22Rv1 (cell line): ENCODE results near the gene MAP4K4.

Experiments
- CTCF ChIP-seq: fragments of 450-650 bp; IDR thresholded peaks from 2 replicates; pipeline ENCODE4 v1.5.1; 2017; ENCODE audit warnings: mild to moderate bottlenecking
- ZFX ChIP-seq: fragments of 450-650 bp; IDR thresholded peaks from 2 replicates; pipeline ENCODE4 v1.6.1; 2017; ENCODE audit warnings: antibody characterized with exemption, borderline replicate concordance

- TF ChIP-seq CTCF, result no peak
- no peak for TF ChIP-seq ZFX
Measured at GRCh38 chr2:101745711-101746694, 48.5 kb downstream of the MAP4K4 start.
